Heart left ventricle (tissue), 16 donors: Measurements from ENCODE around the gene WIPI1. TPM values are rescaled to one million over a fixed set of nuclear protein-coding genes. Genes with fewer than 3 reads are reported as not detected.
A peak's percentile ranks its signal among the peaks of the same experiment; 100 is the strongest.

Experiments
- ATAC-seq, 4 donors: fragments of 200-7000 bp; cut with Tn5 transposase; one replicate each; pipeline ENCODE4 v1.9.1; 2020 to 2022; ENCODE audit warnings: moderate library complexity in 4 of 4, mild to moderate bottlenecking in 3 of 4, moderate number of reproducible peaks in 1 of 4
- DNase-seq, 5 donors: peaks; one replicate each; pipeline ENCODE4 v3.0.0-alpha.2; 2020
- H3K27ac ChIP-seq, 12 donors: fragments of 200-600 bp; sonication (generic) in 4 of 12; one replicate each; pipeline versions ENCODE4 v1.5.0 to v1.8.0; 2016 to 2022; ENCODE audit warnings: mild to moderate bottlenecking in 2 of 12
- H3K27me3 ChIP-seq, 9 donors: fragments of 200-600 bp; sonication (generic) in 2 of 9; one replicate each; pipeline versions ENCODE4 v1.5.1 to v1.8.0; 2016 to 2022; ENCODE audit warnings: mild to moderate bottlenecking in 3 of 9
- H3K36me3 ChIP-seq, 9 donors: fragments of 200-600 bp; sonication (generic) in 2 of 9; one replicate each; pipeline versions ENCODE4 v1.5.0 to v1.8.0; 2018 to 2022; ENCODE audit warnings: mild to moderate bottlenecking in 2 of 9
- H3K4me1 ChIP-seq, 12 donors: fragments of 200-600 bp; sonication (generic) in 4 of 12; one replicate each; pipeline versions ENCODE4 v1.5.0 to v1.8.0; 2016 to 2022; ENCODE audit warnings: mild to moderate bottlenecking in 3 of 12
- H3K4me3 ChIP-seq, 12 donors: fragments of 200-600 bp; sonication (generic) in 4 of 12; one replicate each; pipeline versions ENCODE4 v1.5.0 to v1.8.0; 2017 to 2022; ENCODE audit warnings: mild to moderate bottlenecking in 9 of 12, moderate library complexity in 4 of 12
- H3K9me3 ChIP-seq, 12 donors: fragments of 200-600 bp; sonication (generic) in 4 of 12; one replicate each; pipeline versions ENCODE4 v1.5.0 to v1.8.0; 2016 to 2022; ENCODE audit warnings: mild to moderate bottlenecking in 1 of 12
- POLR2A ChIP-seq, 2 donors: fragments of 450-650 bp; IDR thresholded peaks; one replicate each; pipeline ENCODE4 v1.6.1; 2017; ENCODE audit warnings: antibody characterized with exemption in 2 of 2, mild to moderate bottlenecking in 2 of 2, moderate library complexity in 2 of 2
- WGBS, 4 donors: extraction: QIAGEN DNeasy Blood & Tissue Kit in 2 of 4; methylation state at CpG; one replicate each; pipeline versions ENCODE4 v1.1.5 to v1.1.7; 2013 to 2018; 5-methylcytosine and 5-hydroxymethylcytosine counted together
- intact Hi-C, 10 donors: fragments of 100-400 bp; cut with DNase I; formaldehyde crosslinking; loops; one replicate each; pipeline versions ENCODE4 v1.11.1 to v1.14.2; 2022
- polyA plus RNA-seq, 2 donors: library from polyadenylated mRNA; stranded (reverse); fragments of 200-250 nt; gene quantifications; one replicate each; pipeline ENCODE4 v1.2.3, GENCODE V29; 2013
- total RNA-seq, 9 donors: library from RNA; depleted of rRNA in 2 of 9; stranded (reverse); fragments of >200 nt in 2 of 9; fragmentation: NEBNext Ultra II Directional in 3 of 9; extraction: Animal tissue kit (Norgen Biotek cat#: 25700) in 3 of 9; gene quantifications; one replicate each; pipeline versions ENCODE4 v1.1.0 to v1.2.4, GENCODE V29; 2016 to 2023
- TF ChIP-seq, protein P1 (sequence below), 12 donors: fragments of 200-600 bp; sonication (generic) in 4 of 12; IDR thresholded peaks; one replicate each; pipeline versions ENCODE4 v1.5.0 to v1.8.0; 2018 to 2022; ENCODE audit warnings: antibody characterized with exemption in 12 of 12, mild to moderate bottlenecking in 5 of 12
- donor health status: ischemic (EF 13 %, LVEDD 7.1; RV severe dilation, severe dysfunction).
- donor health status: healthy with polysubstance abuse.
- donor health status: DM: no; HTN: yes; CAD: no.
- donor health status: DM: no; HTN: no; CAD: no.
- donor health status: ischemic (EF 25% LVEDD 6.9; RV normal size, moderate dysfunction).
- donor health status: ischemic (EF 25% LVEDD 5.7; RV mildly dilated, moderate dysfunction).
- donor health status: healthy.
- donor health status: DM: yes; HTN: yes; CAD: no.
- donor health status: ischemic (EF 35%, LVEDD 5.7; RV mildly dilated, moderate dysfunction).
- donor health status: nonischemic (EF 11% LVEDD 7.7; RV severe dilation, severe dysfunction).
- donor health status: DM: yes; HTN: yes; CAD: no.
- donor health status: PGD.
- donor health status: ischemic (EF 29% LVEDD 5.4; RV normal size, mild dysfunction).
- donor health status: nonischemic (EF 23%, LVEDD 6.1; RV moderate dilation, normal function).

Gene WIPI1
- total and polyA plus RNA-seq, 11 donors = 57.1 to 145 (median 103) TPM

- ATAC-seq (no peak), DNase-seq (no peak)
- intact Hi-C loops = loop anchor here in 6 of 10 donors (5.0 to 10.0 kb wide), 4 partner anchors 38 to 261 kb away; no protein-coding TSS in a partner anchor
- Histone ChIP-seq H3K36me3 (peaks cover 0 to 86% (median 68%) of the 10 kb centered on the region in 9 donors), H3K4me3 (no peak overlapping the region), H3K9me3 (no peaks in the 10 kb centered on the region), H3K27me3 (no peaks in the 10 kb centered on the region), H3K4me1 (peaks cover 0 to 66% (median 44%) of the 10 kb centered on the region in 12 donors), H3K27ac (peak overlapping the region in 4 of 12 donors; percentile 41 to 81 (median 54))
- whole genome bisulfite sequencing, 4 donors = 90 to 95% (median 92%) methylated on average over 6 of the region's 6 CpGs
- TF ChIP-seq, protein P1, sequence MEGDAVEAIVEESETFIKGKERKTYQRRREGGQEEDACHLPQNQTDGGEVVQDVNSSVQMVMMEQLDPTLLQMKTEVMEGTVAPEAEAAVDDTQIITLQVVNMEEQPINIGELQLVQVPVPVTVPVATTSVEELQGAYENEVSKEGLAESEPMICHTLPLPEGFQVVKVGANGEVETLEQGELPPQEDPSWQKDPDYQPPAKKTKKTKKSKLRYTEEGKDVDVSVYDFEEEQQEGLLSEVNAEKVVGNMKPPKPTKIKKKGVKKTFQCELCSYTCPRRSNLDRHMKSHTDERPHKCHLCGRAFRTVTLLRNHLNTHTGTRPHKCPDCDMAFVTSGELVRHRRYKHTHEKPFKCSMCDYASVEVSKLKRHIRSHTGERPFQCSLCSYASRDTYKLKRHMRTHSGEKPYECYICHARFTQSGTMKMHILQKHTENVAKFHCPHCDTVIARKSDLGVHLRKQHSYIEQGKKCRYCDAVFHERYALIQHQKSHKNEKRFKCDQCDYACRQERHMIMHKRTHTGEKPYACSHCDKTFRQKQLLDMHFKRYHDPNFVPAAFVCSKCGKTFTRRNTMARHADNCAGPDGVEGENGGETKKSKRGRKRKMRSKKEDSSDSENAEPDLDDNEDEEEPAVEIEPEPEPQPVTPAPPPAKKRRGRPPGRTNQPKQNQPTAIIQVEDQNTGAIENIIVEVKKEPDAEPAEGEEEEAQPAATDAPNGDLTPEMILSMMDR (IDR thresholded peaks at IDR 0.05) = no peak
- TF ChIP-seq POLR2A (IDR thresholded peaks at IDR 0.05) = no peak
Measured at GRCh38 chr17:68435361-68435760, 21.9 kb downstream of the WIPI1 start.

DNA sequence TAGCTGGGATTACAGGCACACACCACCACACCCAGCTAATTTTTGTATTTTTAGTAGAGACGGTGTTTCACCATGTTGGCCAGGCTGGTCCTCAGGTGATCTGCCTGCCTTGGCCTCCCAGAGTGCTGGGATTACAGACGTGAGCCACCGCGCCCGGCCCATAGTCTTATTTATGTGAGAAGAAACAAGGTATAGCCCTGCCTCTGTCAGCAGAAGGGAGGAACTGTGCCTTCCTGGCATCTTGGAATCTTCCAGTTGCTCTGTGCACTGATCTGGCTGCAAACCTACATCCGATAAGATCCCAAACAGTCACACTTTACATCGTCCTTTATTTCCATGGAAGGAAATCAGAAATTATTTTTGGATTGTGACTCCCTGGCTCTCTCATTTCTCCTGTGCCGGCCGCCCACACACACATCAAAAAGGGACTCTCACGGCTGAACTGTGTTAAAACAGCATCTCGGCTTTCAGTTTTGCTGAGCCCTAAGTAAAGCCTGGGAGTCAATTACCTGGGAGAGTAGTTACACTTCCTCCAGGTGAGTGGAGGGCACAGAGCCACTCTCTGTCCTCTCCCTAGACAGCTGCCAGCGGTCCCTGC is 23.3 kb downstream of the WIPI1 start:
- Histone ChIP-seq H3K4me3 (no peak overlapping the region), H3K27ac (peak overlapping the region in 8 of 12 donors; percentile 26 to 57 (median 41)), H3K4me1 (peaks cover 0 to 57% (median 32%) of the 10 kb centered on the region in 12 donors), H3K9me3 (no peaks in the 10 kb centered on the region), H3K27me3 (no peaks in the 10 kb centered on the region), H3K36me3 (peaks cover 2 to 86% (median 72%) of the 10 kb centered on the region in 9 donors)
- intact Hi-C loops = loop anchor here in 3 of 10 donors (10.0 kb wide), 2 partner anchors 169 to 259 kb away; no protein-coding TSS in a partner anchor
- WGBS, 4 donors = 70 to 79% (median 75%) methylated on average over 9 to 12 of the region's 12 CpGs
- TF ChIP-seq, protein P1 (IDR thresholded peaks at IDR 0.05) = no peak
- no peak for TF ChIP-seq POLR2A (IDR thresholded peaks at IDR 0.05)
- ATAC-seq (no peak), DNase-seq (no peak)

- DNase-seq (no peak), ATAC-seq (no peak)
- intact Hi-C loops = loop anchor here in 3 of 10 donors (10.0 kb wide), 2 partner anchors 168 to 258 kb away; no protein-coding TSS in a partner anchor
- WGBS, 4 donors = 91 to 95% (median 93%) methylated on average over 9 of the region's 9 CpGs
- Histone ChIP-seq H3K9me3 (no peaks in the 10 kb centered on the region), H3K36me3 (peaks cover 2 to 88% (median 80%) of the 10 kb centered on the region in 9 donors), H3K4me3 (no peak overlapping the region), H3K27me3 (no peaks in the 10 kb centered on the region), H3K27ac (peak overlapping the region in 2 of 12 donors; percentile 47 to 52), H3K4me1 (peaks cover 0 to 51% (median 27%) of the 10 kb centered on the region in 12 donors)
- TF ChIP-seq POLR2A (IDR thresholded peaks at IDR 0.05) = no peak
- TF ChIP-seq, protein P1 (IDR thresholded peaks at IDR 0.05) = no peak
Measured at GRCh38 chr17:68433211-68433610, 24.1 kb downstream of the WIPI1 start.

GRCh38 chr17:68432086-68432864 is 25.0 kb downstream of the WIPI1 start:
- H3K4me1 ChIP-seq = peaks cover 0 to 42% (median 17%) of the 10 kb centered on the region in 12 donors
- no peak for TF ChIP-seq POLR2A (IDR thresholded peaks at IDR 0.05)
- TF ChIP-seq, protein P1 (IDR thresholded peaks at IDR 0.05) = peak in 2 of 12 donors; percentile 0 to 2
- peak overlapping the region in 8 of 12 donors; percentile 3 to 52 (median 44) for H3K27ac ChIP-seq
- H3K36me3 ChIP-seq = peaks cover 2 to 94% (median 89%) of the 10 kb centered on the region in 9 donors
- no peaks in the 10 kb centered on the region for H3K9me3 ChIP-seq
- DNase-seq (no peak), ATAC-seq (peak in 3 of 4 donors; percentile 8 to 25 (median 18))
- H3K27me3 ChIP-seq = no peaks in the 10 kb centered on the region
- no peak overlapping the region for H3K4me3 ChIP-seq
- intact Hi-C loops = loop anchor here in 3 of 10 donors (10.0 kb wide), 2 partner anchors 167 to 257 kb away; no protein-coding TSS in a partner anchor
- WGBS, 4 donors = 85 to 88% (median 87%) methylated on average over 14 of the region's 14 CpGs
